Activated T-cell treated with anti-CD3 and anti-CD28 coated beads for 24 hours (primary cell): ENCODE measurements around the gene PLBD2.

Experiments used
- DNase-seq: peaks from one replicate; pipeline ENCODE4 v3.0.0-alpha.2; 2020; ENCODE audit warnings: low read depth

Gene PLBD2, protein sequence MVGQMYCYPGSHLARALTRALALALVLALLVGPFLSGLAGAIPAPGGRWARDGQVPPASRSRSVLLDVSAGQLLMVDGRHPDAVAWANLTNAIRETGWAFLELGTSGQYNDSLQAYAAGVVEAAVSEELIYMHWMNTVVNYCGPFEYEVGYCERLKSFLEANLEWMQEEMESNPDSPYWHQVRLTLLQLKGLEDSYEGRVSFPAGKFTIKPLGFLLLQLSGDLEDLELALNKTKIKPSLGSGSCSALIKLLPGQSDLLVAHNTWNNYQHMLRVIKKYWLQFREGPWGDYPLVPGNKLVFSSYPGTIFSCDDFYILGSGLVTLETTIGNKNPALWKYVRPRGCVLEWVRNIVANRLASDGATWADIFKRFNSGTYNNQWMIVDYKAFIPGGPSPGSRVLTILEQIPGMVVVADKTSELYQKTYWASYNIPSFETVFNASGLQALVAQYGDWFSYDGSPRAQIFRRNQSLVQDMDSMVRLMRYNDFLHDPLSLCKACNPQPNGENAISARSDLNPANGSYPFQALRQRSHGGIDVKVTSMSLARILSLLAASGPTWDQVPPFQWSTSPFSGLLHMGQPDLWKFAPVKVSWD

GRCh38 chr12:113358381-113359132, at the start of gene PLBD2:
TSS of gene PLBD2 (plus strand) at chr12:113358587. CDS start at chr12:113358601, 14 bp downstream.
- DNase-seq = peak; percentile 92

DNA sequence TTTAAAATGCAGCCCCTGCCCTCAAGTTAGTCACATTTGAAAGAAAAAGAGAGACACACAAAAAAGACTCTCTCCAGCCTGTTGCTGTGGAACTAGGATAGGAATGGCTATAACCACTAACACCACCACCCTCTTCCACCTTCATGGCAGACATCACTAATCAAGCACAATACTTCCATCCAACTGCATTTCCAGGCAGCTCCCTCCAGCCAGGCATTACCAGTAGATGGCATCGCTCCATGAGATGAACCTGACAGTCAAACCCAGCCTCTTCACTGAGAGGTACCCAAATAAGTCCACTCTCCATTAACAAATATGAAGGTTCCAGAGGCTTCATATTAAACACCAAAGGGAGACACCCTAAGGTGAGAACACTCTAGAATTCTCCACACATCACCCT, 47.9 kb upstream of the PLBD2 start:
- no peak for DNase-seq

DNA sequence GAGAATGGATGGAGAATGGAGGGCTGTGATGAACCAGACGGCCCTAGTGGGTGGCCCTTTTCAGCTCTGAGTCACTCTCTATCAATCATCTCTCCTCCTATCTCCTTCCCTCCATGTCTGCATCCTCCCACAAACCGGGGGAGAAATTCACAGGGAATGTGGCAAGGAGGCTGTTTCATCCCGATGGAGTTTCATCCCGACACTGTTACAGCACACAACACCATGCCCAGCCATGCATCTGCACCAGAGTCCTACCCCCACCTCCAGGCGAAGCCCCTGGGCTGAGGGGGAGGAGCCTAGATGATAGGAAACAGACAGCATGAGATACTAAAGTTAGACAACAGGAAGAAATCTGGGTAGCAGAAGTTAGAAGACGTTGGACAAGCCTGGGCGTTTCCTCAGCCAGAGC, 44.3 kb upstream of the PLBD2 start:
- DNase-seq = no peak

DNA sequence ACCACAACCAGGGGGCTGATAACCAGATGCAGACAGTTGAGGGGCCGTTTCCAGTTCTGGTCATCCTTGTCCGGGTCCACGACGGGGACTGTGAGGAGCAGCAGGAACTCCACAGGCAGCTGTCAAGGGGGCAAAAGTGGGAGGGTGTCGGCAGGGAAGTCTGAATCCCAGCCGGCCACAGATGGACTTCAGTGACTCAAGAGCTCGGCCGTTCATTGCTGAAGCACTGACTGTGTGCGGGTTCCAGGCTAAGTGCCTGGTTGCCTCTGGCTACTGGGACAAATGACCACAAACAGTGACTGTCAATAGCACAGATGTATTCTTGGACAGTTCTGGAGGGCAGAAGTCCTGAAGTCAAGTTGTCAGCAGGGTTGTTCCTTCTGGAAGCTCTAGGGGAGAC, 43.0 kb upstream of the PLBD2 start:
- no peak for DNase-seq

GRCh38 chr12:113316155-113316554, 42.2 kb upstream of the PLBD2 start:
- DNase-seq = no peak

- no peak for DNase-seq
Measured at GRCh38 chr12:113317122-113317521, 41.3 kb upstream of the PLBD2 start.

DNA sequence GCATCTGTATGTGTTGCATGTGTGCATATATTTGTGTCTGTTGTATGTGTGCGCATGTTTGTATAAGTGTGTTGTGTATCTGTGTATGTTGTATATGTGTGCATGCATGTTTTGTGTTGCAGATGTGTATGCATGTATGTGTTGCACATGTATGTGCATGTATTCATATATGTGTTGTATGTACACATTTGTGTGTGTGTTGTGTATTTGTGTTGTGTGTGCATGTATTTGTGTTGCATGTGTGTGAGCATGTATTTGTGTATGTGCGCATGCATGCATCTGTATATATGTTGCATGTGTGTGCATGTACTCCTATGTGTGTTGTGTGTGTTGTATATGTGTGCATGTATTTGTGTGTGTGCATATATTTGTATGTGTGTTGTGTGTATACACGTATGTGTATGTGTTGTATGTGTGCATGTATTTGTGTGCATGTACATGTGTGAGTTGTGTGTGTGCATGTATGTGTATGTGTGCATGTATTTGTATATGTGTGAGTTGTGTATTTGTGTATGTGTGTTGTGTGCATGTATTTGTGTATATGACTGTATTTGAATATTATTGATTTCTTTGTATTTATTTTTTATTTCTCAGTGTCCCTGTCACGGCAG, 40.2 kb upstream of the PLBD2 start:
- no peak for DNase-seq

- no peak for DNase-seq
Measured at GRCh38 chr12:113318900-113319628, 39.3 kb upstream of the PLBD2 start.

- DNase-seq = no peak
Measured at GRCh38 chr12:113320401-113320800, 38.0 kb upstream of the PLBD2 start.

GRCh38 chr12:113322343-113322742, 36.0 kb upstream of the PLBD2 start:
- no peak for DNase-seq

GRCh38 chr12:113325916-113326315, 32.5 kb upstream of the PLBD2 start:
- no peak for DNase-seq

GRCh38 chr12:113326775-113327395, 31.5 kb upstream of the PLBD2 start:
- DNase-seq = no peak

DNA sequence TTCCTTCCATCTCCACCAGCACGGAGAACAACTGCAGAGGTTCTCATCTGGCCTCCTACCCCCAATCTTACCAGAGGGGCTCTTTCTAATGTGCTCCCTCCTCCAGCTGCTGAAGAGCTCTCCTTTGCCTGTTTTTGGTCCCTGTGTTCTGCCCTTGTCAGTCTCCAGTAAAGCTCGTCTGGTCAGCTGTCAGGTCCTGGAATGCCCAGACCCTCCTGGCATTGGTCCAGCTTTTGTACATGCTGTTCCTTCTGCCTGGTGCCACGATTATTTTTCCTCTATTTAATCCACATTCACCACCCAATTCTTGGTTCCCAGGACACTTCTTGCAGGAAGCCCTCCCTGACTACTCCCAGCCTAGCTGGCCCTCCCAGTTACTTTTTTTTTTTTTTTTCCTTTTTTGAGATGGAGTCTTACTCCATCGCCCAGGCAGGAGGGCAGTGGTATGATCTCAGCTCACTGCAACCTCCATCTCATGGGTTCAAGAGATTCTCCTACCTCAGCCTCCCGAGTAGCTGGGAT, 30.0 kb upstream of the PLBD2 start:
- no peak for DNase-seq

GRCh38 chr12:113329022-113329790, 29.2 kb upstream of the PLBD2 start:
- no peak for DNase-seq

GRCh38 chr12:113329791-113330417, 28.5 kb upstream of the PLBD2 start:
- DNase-seq = no peak

DNA sequence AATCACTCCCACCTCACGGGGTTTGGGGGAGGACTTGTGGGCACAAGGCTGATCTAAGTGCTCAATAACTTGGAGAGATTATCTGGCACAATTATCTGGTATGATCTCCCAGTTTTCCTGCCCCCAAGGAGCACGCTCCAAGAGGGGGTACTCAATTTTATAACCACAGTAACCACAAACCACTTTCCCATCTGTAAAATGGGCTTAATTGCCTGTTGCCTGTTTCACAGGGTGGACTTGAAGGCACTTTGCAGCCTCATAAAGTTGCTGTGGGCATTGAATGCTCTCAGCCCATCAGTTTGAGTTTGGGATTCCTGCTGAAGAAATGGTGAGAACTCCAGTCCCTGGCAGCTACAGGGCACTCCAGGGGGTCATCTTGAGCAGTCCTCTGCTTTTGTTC, 27.9 kb upstream of the PLBD2 start:
- DNase-seq = no peak

DNA sequence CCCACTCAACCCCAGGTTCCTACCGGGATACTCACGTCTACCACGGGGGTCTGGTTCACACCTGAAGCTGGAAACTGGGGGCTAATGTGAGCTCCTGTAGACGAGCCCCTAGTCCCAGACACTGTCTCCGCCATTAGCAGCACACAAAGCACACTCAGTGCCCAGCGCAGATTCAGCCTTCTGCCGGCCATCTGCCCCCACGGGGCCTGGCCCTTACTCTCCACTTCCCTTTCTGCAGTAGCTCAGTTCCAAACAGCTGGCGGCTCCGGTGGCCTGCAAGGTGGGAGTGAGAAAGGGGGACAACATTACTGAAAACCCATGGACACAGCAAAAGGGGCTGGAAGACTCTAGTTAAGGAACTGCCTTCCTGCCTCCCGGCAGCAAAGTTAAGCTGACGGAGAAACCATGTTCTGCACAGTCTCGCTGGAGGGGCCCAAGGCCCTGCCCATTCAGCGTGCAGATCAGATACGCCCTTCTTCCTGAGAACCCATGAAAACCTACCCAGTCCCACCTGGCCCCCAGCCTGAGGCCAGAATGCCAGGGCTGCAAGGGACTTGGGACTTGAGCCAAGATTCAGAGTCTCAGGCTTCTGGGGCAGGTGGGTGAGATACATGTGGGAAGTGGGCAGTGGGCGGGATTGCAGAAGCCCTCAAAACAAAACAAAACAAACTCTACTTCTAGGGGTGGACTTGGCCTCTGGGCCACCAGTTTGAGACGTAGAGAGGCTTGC, 25.5 kb upstream of the PLBD2 start:
- no peak for DNase-seq

GRCh38 chr12:113333418-113333750, 25.0 kb upstream of the PLBD2 start:
- no peak for DNase-seq
